ENCODE results near the gene PNPLA1. TPM values are rescaled to one million over a fixed set of nuclear protein-coding genes. Genes with fewer than 3 reads are reported as not detected.

PNPLA1 gene
- total RNA-seq, 1 donor from 2014 or later = not detected

- H3K4me3 Mint-ChIP-seq = no peak overlapping the region
- TF ChIP-seq, protein P1, sequence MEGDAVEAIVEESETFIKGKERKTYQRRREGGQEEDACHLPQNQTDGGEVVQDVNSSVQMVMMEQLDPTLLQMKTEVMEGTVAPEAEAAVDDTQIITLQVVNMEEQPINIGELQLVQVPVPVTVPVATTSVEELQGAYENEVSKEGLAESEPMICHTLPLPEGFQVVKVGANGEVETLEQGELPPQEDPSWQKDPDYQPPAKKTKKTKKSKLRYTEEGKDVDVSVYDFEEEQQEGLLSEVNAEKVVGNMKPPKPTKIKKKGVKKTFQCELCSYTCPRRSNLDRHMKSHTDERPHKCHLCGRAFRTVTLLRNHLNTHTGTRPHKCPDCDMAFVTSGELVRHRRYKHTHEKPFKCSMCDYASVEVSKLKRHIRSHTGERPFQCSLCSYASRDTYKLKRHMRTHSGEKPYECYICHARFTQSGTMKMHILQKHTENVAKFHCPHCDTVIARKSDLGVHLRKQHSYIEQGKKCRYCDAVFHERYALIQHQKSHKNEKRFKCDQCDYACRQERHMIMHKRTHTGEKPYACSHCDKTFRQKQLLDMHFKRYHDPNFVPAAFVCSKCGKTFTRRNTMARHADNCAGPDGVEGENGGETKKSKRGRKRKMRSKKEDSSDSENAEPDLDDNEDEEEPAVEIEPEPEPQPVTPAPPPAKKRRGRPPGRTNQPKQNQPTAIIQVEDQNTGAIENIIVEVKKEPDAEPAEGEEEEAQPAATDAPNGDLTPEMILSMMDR (IDR thresholded peaks at IDR 0.05) = no peak
- intact Hi-C loops (cut with micrococcal nuclease) = no loop called here
- no peaks in the 10 kb centered on the region for H3K9me3 Mint-ChIP-seq
- H3K27me3 Mint-ChIP-seq = peaks cover 30% of the 10 kb centered on the region
- ATAC-seq (ENCODE audit: low read depth) (no peak), DNase-seq (no peak)
- no peaks in the 10 kb centered on the region for H3K36me3 Mint-ChIP-seq (ENCODE audit: low read depth)
- no peak overlapping the region for H3K27ac Mint-ChIP-seq
- ChIA-PET POLR2A (no interaction called here), CTCF (no interaction called here)
- H3K4me1 Mint-ChIP-seq = peaks cover 13% of the 10 kb centered on the region
These were observed 14.5 kb downstream of the PNPLA1 start for GRCh38 chr6:36284359-36284758.

GRCh38 chr6:36285187-36285671 is 15.4 kb downstream of the PNPLA1 start:
- ChIA-PET CTCF (no interaction called here), POLR2A (no interaction called here)
- intact Hi-C loops (cut with micrococcal nuclease) = no loop called here
- ATAC-seq (ENCODE audit: low read depth) (no peak), DNase-seq (no peak)
- H3K36me3 Mint-ChIP-seq (ENCODE audit: low read depth) = no peaks in the 10 kb centered on the region
- no peak overlapping the region for H3K4me3 Mint-ChIP-seq
- no peaks in the 10 kb centered on the region for H3K9me3 Mint-ChIP-seq
- H3K27ac Mint-ChIP-seq = no peak overlapping the region
- peaks cover 34% of the 10 kb centered on the region for H3K27me3 Mint-ChIP-seq
- TF ChIP-seq, protein P1 (IDR thresholded peaks at IDR 0.05) = no peak
- peaks cover 11% of the 10 kb centered on the region for H3K4me1 Mint-ChIP-seq

GRCh38 chr6:36285797-36286196 is 15.9 kb downstream of the PNPLA1 start:
- peaks cover 6% of the 10 kb centered on the region for H3K4me1 Mint-ChIP-seq
- DNase-seq = no peak
- H3K27me3 Mint-ChIP-seq = peaks cover 37% of the 10 kb centered on the region
- no peak for ATAC-seq (ENCODE audit: low read depth)
- H3K9me3 Mint-ChIP-seq = no peaks in the 10 kb centered on the region
- TF ChIP-seq, protein P1 (IDR thresholded peaks at IDR 0.05) = no peak
- no peak overlapping the region for H3K4me3 Mint-ChIP-seq
- no peaks in the 10 kb centered on the region for H3K36me3 Mint-ChIP-seq (ENCODE audit: low read depth)
- ChIA-PET CTCF (no interaction called here), POLR2A (no interaction called here)
- intact Hi-C loops (cut with micrococcal nuclease) = no loop called here
- no peak overlapping the region for H3K27ac Mint-ChIP-seq

DNA sequence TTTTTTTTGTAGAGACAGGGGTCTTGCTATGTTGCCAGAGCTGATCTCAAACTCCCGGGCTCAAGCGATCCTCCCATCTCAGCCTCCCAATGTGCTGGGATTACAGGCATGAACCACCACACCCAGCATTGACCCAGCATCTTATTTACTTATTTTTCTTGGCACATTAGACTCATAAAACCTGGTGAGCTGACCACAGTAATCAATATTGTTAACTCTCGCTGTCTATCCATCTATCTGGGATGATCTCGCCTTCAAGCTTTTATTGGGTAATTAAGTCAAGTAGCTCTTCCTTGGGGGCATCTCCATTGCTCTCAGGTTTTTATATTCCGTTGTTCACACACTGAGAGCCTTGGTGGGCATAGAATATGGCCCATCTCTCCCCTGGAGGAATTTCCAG is 17.0 kb downstream of the PNPLA1 start:
- no peaks in the 10 kb centered on the region for H3K9me3 Mint-ChIP-seq
- ATAC-seq (ENCODE audit: low read depth) (no peak), DNase-seq (no peak)
- peaks cover 40% of the 10 kb centered on the region for H3K27me3 Mint-ChIP-seq
- intact Hi-C loops (cut with micrococcal nuclease) = no loop called here
- CTCF ChIA-PET = interaction anchor here (0.8 to 1.2 kb wide), 2 partner anchors 15 to 75 kb away, joined by 3 to 5 read pairs; no protein-coding TSS in a partner anchor
- POLR2A ChIA-PET = no interaction called here
- no peaks in the 10 kb centered on the region for H3K4me1 Mint-ChIP-seq
- no peak overlapping the region for H3K27ac Mint-ChIP-seq
- TF ChIP-seq, protein P1 (IDR thresholded peaks at IDR 0.05) = no peak
- H3K36me3 Mint-ChIP-seq (ENCODE audit: low read depth) = no peaks in the 10 kb centered on the region
- no peak overlapping the region for H3K4me3 Mint-ChIP-seq

- ChIA-PET POLR2A (no interaction called here), CTCF (no interaction called here)
- intact Hi-C loops (cut with micrococcal nuclease) = no loop called here
- Mint-ChIP-seq H3K4me3 (no peak overlapping the region), H3K27me3 (peaks cover 29% of the 10 kb centered on the region), H3K9me3 (no peaks in the 10 kb centered on the region), H3K4me1 (no peaks in the 10 kb centered on the region), H3K27ac (no peak overlapping the region), H3K36me3 (ENCODE audit: low read depth) (no peaks in the 10 kb centered on the region)
- ATAC-seq (ENCODE audit: low read depth) = no peak
- DNase-seq = no peak
- TF ChIP-seq, protein P1 (IDR thresholded peaks at IDR 0.05) = no peak
These were observed 19.5 kb downstream of the PNPLA1 start for GRCh38 chr6:36289281-36289878.
